NCI-H446 treated with DMSO at 0.1 percent for 48 hours (cell line): ENCODE measurements around the gene KCNIP1.
"Not testable (repeated sequence)": the region's sequence is repeated elsewhere in the genome, so short reads cannot be mapped to it uniquely, and the experiment has no call there.

Source experiments
- DNase-seq: peaks from one replicate; lab custom pipeline; 2025; lab: John Stamatoyannopoulos, UW

The KCNIP1 gene

DNA sequence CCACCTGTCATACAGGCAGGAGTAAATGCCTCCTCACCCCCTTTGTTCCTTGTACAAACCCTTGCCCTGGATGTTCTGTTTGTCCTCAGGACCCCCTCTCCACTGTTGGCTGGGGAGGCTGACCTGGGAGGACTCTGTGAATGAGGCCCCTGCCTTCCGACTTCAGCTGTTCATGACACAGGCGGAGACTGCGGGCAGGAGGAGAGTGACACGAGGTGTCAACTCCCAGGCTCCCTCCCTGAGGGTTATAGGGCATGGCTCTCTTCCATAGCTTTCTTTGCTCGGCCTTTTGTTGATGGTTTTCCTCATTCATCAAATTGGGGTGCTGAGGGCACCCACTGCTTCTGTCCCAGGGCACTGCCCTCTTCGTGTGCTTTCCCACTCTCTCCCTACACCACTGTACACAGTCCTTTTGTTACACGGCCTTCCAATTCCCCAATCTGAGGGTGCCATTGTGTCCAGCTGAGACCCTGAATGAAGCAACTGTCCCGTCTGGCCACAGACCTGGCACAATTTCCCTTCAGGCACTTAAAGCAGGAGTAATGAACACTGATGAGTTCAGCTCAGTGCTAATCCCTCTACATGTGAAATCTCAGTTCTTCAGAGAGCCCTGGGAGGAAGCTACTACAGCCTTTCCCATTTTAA is 33.8 kb downstream of the KCNIP1 start:
- DNase-seq, result no peak

GRCh38 chr5:170538096-170538465 is 34.3 kb downstream of the KCNIP1 start:
- no peak for DNase-seq

GRCh38 chr5:170538696-170539586 is 35.1 kb downstream of the KCNIP1 start:
- no peak for DNase-seq

DNA sequence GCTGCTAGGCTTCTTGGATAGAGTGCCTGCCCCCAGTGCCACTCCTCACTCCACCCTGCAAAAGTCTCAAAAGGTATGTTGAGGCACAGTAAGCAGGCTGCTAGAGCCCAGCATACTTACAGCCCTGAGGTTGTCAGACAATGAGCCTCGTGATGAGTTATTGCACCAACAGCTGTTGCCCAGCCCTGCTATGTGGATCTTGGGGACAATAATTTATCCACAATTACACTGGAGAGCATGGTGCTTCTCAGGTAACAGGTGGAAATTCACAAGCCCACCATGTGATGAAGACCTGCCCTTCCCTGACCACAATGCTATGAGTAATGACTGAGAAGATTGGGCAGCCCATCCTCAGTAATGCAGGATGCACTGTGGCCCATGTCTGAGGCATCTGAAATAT is 36.5 kb downstream of the KCNIP1 start:
- DNase-seq, result no peak

DNA sequence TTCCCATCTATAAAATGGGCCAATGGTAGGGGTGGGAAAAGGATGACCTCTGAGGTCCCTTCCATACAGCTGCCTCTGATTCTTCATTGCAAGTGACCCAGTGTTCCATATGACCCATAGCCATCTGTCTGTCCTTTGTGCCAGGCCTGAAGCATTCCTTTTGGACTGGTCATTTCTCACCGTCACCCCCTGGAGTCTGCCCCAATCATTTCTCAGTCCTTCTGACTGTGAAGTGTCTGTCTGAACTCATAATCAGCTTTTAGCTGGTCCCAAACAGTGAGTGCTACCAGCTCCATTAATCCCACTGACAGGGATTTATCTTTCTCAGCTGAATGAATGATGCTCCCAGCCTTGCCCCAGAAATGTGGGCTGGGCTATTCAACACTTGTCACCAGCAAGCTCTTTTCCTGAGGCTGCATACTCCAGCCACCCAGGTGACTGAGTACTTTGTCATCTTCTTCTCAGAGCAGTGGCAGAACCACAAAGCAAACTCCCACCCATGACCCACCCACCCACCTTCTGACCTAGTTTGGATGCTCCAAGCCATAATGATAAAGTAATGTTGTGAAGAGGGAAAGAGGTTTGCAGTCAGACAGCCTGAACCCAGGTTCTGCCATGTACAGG is 37.4 kb downstream of the KCNIP1 start:
- no peak for DNase-seq

DNA sequence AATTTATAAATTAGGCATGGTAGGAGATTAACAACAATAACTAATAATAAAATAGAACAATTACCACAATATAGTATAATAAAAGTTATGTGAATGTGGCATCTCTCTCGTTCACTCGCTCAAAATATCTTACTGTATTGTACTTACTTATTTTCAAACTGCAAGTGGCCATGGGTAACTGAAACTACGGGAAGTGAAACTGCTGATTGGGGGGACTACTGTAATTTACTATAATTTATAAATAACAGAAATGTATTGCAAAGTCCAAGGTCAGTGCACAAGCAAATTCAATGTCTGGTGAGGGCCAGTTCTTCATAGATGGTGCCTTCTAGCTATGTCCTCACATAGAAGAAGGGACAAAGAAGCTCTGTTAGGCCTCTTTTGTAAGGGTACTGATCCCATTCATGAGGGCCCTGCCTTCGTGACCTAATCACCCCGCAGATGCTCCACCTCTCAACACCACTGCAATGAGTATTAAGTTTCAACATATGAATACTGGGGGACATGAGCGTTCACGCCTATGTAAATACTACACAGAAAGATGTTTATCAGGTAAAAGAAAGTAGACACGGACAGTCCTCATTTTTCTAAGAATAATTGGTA is 39.0 kb downstream of the KCNIP1 start:
- DNase-seq, result no peak

DNA sequence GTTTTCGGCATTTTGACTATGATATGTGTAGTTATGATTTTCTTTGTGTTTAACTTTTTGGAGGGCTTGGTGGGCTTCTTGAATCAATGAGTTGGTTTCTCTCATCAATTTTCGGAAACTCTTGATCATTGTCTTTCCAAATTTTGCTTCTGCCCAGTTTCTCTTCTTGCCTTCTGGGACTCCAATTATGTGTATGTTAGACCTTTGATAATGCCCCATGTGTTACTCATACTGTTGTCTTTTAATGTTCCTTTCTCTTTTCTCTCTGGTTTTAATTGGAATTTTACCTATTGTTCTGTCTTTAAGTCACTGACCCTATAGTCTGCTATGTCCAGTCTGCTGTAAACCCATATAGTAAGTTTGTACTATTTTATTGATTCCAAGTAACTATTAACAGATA is 41.5 kb downstream of the KCNIP1 start:
- no peak for DNase-seq

DNA sequence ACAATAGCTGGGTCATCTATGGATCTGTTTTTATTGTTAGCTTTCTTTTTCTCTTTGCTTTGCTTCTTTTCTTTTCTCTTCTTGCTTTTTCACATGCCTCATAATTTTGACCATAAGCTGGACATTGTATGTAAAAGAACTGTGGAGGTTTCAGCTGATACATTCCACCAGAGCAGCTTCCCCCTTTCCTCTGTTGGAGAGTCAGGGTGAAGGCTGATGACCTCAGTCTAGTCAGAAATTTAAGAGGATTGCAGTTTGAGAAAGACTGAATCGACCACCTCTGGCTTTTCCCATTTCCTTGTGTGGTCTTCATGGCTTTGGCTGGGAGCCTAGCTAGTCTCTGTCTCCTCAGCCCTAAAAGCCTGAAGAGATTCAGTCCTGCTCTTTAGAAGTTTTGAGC is 42.0 kb downstream of the KCNIP1 start:
- DNase-seq, result no peak

DNA sequence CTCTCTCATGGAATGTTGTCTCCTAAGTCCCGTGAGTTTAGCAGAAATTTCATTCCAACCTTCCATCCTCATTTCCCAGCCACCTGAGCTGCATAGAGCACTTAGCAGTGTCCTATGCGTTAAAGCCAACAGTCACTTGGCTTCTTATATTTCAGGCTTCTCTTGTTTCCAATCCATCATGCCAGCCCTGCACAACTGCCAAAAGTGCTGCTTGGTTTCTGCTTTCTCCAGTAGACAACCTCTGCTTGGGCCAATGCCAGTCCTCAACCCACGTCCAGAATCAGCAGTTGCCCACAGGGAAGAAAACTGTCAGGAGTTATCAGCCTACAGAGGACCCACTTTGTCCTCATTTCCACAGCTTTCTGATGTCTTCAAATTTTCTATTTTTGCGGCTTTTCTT is 42.5 kb downstream of the KCNIP1 start:
- DNase-seq, result no peak

GRCh38 chr5:170550382-170550781 is 46.6 kb downstream of the KCNIP1 start:
- not testable (repeated sequence) for DNase-seq

GRCh38 chr5:170551076-170551475 is 47.3 kb downstream of the KCNIP1 start:
- DNase-seq, result no peak

DNA sequence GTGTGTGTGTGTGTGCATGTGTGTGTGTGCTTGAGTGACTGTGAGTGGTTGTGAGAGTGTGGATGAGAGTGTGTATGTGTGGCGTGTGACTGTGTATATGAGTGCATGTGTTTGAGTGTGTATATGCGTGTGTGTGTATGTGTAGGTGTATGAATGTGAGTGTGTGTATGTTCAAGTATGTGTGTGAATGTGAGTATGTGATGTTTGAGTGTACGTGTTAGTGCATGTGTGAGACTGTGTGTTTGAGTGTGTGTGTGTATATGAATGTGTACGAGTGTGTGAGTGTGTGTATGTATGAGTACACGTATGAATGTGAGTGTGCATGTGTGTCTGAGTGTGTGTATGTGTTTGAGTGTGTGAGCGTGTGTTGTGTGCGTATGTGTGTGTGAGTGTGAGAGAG is 47.8 kb downstream of the KCNIP1 start:
- DNase-seq, result no peak

GRCh38 chr5:170552621-170553115 is 48.8 kb downstream of the KCNIP1 start:
- DNase-seq, result no peak

DNA sequence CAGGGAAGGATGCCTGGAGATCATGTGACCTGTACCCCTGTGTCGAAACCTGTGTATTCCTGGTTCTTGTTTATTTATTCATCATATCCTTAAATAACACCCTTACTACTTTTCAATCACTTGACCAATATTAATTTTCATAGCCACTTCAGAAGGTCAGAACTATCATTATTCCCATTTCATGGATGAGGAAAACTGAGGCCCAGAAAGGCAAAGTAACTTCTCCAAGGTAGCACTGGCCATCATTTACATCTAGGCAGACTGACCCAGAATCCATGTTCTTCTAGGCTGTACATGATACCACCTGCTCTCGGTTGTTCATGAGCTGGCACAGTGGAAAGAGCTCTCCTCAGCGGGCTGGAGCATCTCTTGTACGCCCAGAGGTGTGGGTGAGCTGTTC is 49.4 kb downstream of the KCNIP1 start:
- DNase-seq, result no peak

GRCh38 chr5:170554521-170555267 is 50.9 kb downstream of the KCNIP1 start:
- no peak for DNase-seq

DNA sequence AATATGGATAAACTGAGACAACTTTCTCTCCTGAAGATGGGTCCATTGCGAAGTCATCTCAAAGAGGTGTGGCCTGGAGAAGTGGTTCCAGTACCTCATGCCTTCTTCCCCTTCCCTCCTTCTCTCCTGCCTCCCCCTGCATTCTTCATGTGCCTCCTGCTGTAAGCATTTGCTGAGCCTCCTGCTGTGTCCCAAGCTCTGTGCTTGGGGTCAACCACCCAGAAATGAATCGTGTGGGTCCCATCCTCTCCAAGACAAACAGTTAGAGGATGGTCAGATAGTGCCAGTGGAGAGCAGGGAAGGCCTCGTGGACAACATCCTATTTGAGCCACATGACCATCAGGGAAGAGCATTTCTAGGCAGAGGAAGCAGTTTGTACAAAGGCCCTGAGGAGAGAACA is 53.5 kb downstream of the KCNIP1 start:
- no peak for DNase-seq

- no peak for DNase-seq
Measured at GRCh38 chr5:170559296-170559695, 55.5 kb downstream of the KCNIP1 start.

DNA sequence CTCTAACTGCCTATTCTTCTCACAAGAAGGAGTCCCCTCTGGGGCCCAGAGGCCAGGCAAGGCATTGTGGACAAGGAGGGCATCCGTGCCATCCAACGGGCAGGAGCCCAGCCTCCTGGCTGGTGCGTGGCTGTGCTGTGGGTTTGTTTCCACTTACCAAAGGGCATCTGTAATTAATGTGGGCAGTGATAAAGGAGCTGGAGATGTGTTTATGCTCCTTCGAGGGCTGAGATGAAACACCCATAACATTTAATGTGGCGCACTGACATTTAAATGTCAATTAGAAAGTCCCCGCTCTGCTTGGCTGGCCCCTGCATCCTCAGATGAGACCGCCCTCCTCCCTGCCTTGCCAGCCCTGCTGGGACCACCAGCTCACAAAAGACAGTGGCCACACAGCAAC is 57.1 kb downstream of the KCNIP1 start:
- no peak for DNase-seq

DNA sequence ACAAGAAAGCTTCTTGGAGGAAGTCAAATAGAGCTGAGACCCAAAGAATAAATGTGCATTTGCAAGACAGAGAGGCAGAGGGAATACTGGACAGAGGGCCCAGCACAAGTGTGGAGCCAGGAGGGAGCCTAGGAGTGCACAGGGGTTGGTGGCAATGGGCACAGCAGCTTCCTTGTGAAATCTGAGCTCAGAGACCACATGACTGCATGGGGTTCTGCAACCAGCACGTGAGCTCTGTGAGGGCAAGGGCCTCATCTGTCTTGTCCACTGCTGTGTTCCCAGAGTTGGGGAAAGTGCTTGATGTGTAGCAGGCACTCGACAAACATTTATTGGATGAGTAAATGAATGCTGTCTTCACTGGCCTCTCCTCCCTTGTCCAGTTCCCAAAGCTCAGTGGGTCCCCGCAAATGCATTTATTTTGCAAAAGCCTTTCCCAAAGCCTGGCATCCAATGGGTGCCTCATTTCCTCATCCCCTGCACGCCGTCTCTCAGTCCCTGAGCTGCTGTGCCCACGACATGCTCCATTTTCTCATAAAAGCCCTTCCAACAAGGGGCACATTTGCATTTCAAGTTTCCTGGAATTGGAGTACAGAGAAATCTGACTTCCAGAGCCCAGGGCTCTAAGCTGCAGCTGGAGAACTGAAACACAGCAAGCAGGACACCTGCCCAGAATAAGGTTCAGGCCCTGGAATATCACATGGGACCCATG is 58.5 kb downstream of the KCNIP1 start:
- no peak for DNase-seq

GRCh38 chr5:170562875-170563228 is 59.0 kb downstream of the KCNIP1 start:
- no peak for DNase-seq

DNA sequence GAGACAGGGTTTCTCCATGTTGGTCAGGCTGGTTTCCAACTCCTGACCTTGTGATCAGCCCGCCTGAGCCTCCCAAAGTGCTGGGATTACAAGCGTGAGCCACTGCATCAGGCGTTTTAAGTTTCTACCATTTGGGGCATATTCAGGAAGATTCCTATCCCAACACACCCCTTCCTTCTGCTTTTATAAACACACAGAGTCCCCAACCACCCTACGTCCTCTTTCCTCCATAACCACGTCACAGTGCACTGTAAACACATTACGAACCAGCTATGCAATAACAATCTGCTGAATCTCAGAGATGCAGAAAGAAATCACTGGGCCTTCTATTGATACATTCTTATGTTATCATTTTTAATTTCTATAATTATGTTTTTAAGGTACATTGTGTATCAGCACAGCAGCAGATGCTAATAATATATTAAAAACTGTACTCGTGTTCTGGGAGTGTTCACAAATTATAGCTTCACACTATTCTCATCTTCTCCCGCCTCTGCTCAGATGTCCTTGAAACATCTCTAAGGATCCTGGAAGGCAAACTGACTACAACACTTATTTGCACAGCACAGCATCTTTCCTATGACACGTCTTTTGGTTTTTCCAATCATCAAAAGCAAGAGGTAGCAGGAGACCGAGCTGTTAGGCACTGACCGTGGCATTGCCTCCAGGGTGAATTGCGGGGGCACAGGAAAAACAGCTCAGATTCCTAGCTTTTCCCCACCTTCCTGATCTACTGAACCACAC is 60.2 kb downstream of the KCNIP1 start:
- no peak for DNase-seq
